Loucy (cell line): ENCODE results near the gene MPHOSPH8.

Source experiments
- H2AFZ ChIP-seq: fragments of 200-600 bp; sonication (generic); 2 replicates; pipeline ENCODE4 v1.6.0; 2016; ENCODE audit warnings: antibody characterized with exemption, mild to moderate bottlenecking, low read length, moderate library complexity
- H3F3A ChIP-seq: fragments of 200-600 bp; 2 replicates; pipeline ENCODE4 v1.6.0; 2016; ENCODE audit warnings: antibody characterized with exemption, low read depth, mild to moderate bottlenecking
- H3K27me3 ChIP-seq: fragments of 200-600 bp; sonication (generic); 2 replicates; pipeline ENCODE4 v1.6.1; 2014; ENCODE audit warnings: low read length, mild to moderate bottlenecking; ENCODE audit not compliant: insufficient read depth, poor library complexity, severe bottlenecking
- H3K36me3 ChIP-seq: fragments of 200-600 bp; sonication (generic); 2 replicates; pipeline ENCODE4 v1.6.1; 2016; ENCODE audit warnings: low read length; ENCODE audit not compliant: insufficient read depth
- H3K4me1 ChIP-seq: fragments of 200-600 bp; sonication (generic); 2 replicates; pipeline ENCODE4 v1.5.1; 2014; ENCODE audit warnings: low read length, mild to moderate bottlenecking; ENCODE audit not compliant: insufficient read depth, poor library complexity, severe bottlenecking
- H3K4me2 ChIP-seq: fragments of 200-600 bp; sonication (generic); 2 replicates; pipeline ENCODE4 v1.6.0; 2014; ENCODE audit warnings: antibody characterized with exemption, low read length, low read depth, mild to moderate bottlenecking; ENCODE audit not compliant: poor library complexity, severe bottlenecking
- H3K4me3 ChIP-seq: fragments of 200-600 bp; sonication (generic); 2 replicates; pipeline ENCODE4 v1.5.1; 2014; ENCODE audit warnings: low read length, mild to moderate bottlenecking, mixed read lengths; ENCODE audit not compliant: poor library complexity, severe bottlenecking
- H3K79me2 ChIP-seq: fragments of 200-600 bp; sonication (generic); 2 replicates; pipeline ENCODE4 v1.6.1; 2014; ENCODE audit warnings: low read length; ENCODE audit not compliant: insufficient read depth
- H3K9ac ChIP-seq: fragments of 200-600 bp; sonication (generic); 2 replicates; pipeline ENCODE4 v1.6.0; 2014; ENCODE audit warnings: mild to moderate bottlenecking, low read depth, low read length, moderate library complexity; ENCODE audit not compliant: poor library complexity, severe bottlenecking
- H3K9me2 ChIP-seq: fragments of 200-600 bp; sonication (generic); replicated peaks from 2 replicates; pipeline ENCODE4 v1.6.1; 2016; ENCODE audit warnings: low read depth, low read length, mixed read lengths
- H3K9me3 ChIP-seq: fragments of 200-600 bp; sonication (generic); 2 replicates; pipeline ENCODE4 v1.6.1; 2014; ENCODE audit warnings: mild to moderate bottlenecking, antibody characterized with exemption, low read length, low read depth; ENCODE audit not compliant: insufficient read depth
- H4K20me1 ChIP-seq: fragments of 200-600 bp; sonication (generic); 2 replicates; pipeline ENCODE4 v1.6.0; 2014; ENCODE audit warnings: antibody characterized with exemption, low read length, mild to moderate bottlenecking; ENCODE audit not compliant: insufficient read depth, poor library complexity, severe bottlenecking
- CTCF ChIP-seq: fragments of 200-600 bp; sonication (generic); conservative IDR thresholded peaks from 2 replicates; pipeline ENCODE4 v1.5.1; 2014; ENCODE audit warnings: mild to moderate bottlenecking, antibody characterized with exemption, low read length
- EZH2phosphoT487 ChIP-seq: fragments of 200-600 bp; IDR thresholded peaks from 2 replicates; pipeline ENCODE4 v1.6.1; 2018; ENCODE audit warnings: antibody characterized with exemption, mild to moderate bottlenecking, moderate library complexity, borderline replicate concordance

Gene MPHOSPH8

GRCh38 chr13:19606737-19607136 is 26.7 kb upstream of the MPHOSPH8 start:
- no peak overlapping the region for H3K4me2 ChIP-seq
- H3K4me3 ChIP-seq, result no peak overlapping the region
- no peaks in the 10 kb centered on the region for H3K27me3 ChIP-seq
- H2AFZ ChIP-seq, result no peak overlapping the region
- H3K4me1 ChIP-seq, result no peaks in the 10 kb centered on the region
- no peak for TF ChIP-seq EZH2phosphoT487
- TF ChIP-seq CTCF, result no peak
- H3K79me2 ChIP-seq, result no peaks in the 10 kb centered on the region
- no peaks in the 10 kb centered on the region for H4K20me1 ChIP-seq
- no peaks in the 10 kb centered on the region for H3K9me2 ChIP-seq
- no peaks in the 10 kb centered on the region for H3K36me3 ChIP-seq
- no peak overlapping the region for H3K9ac ChIP-seq
- peaks cover 8% of the 10 kb centered on the region; the same call in 1 of the 2 replicates for H3K9me3 ChIP-seq
- H3F3A ChIP-seq, result no peaks in the 10 kb centered on the region

- Histone ChIP-seq H3K36me3 (no peaks in the 10 kb centered on the region), H4K20me1 (no peaks in the 10 kb centered on the region), H3K9ac (no peak overlapping the region), H3K79me2 (no peaks in the 10 kb centered on the region), H3F3A (no peaks in the 10 kb centered on the region), H3K9me3 (peaks cover 8% of the 10 kb centered on the region; the same call in 1 of the 2 replicates), H3K4me3 (no peak overlapping the region), H3K9me2 (no peaks in the 10 kb centered on the region), H3K4me2 (no peak overlapping the region), H3K27me3 (no peaks in the 10 kb centered on the region), H3K4me1 (no peaks in the 10 kb centered on the region), H2AFZ (no peak overlapping the region)
- TF ChIP-seq CTCF (no peak), EZH2phosphoT487 (no peak)
Observed at GRCh38 chr13:19607523-19608078, 25.9 kb upstream of the MPHOSPH8 start.

GRCh38 chr13:19618977-19619376 is 14.5 kb upstream of the MPHOSPH8 start:
- no peaks in the 10 kb centered on the region for H3K36me3 ChIP-seq
- H3K4me3 ChIP-seq, result no peak overlapping the region
- H3K4me2 ChIP-seq, result no peak overlapping the region
- H3K9ac ChIP-seq, result no peak overlapping the region
- no peak overlapping the region for H2AFZ ChIP-seq
- H4K20me1 ChIP-seq, result no peaks in the 10 kb centered on the region
- no peaks in the 10 kb centered on the region for H3K27me3 ChIP-seq
- no peaks in the 10 kb centered on the region for H3K9me3 ChIP-seq
- H3F3A ChIP-seq, result no peaks in the 10 kb centered on the region
- TF ChIP-seq CTCF, result peak; percentile 61
- TF ChIP-seq EZH2phosphoT487, result no peak
- no peaks in the 10 kb centered on the region for H3K4me1 ChIP-seq
- H3K79me2 ChIP-seq, result no peaks in the 10 kb centered on the region
- H3K9me2 ChIP-seq, result no peaks in the 10 kb centered on the region
